HCT116 (cell line): ENCODE data around the gene KAT5. TPM values are rescaled to one million over a fixed set of nuclear protein-coding genes. Genes with fewer than 3 reads are reported as not detected.
A peak's percentile ranks its signal among the peaks of the same experiment; 100 is the strongest.

ENCODE experiments used
- ATAC-seq: fragments of 200-7000 bp; cut with Tn5 transposase; 2 replicates; pipeline ENCODE4 v1.9.1; 2020; ENCODE audit warnings: mild to moderate bottlenecking, moderate library complexity
- BruUV-seq: library from RNA; stranded (reverse); fragments of 400-500 nt; replicated peaks from 2 replicates; lab custom pipeline; 2021; lab: Mats Ljungman, UMichigan
- CTCF ChIA-PET: fragments of 300-600 bp; sonication (Branson Sonifier 250); formaldehyde crosslinking; loops from one replicate; lab custom pipeline; 2021; ENCODE audit warnings: antibody characterized with exemption; lab: Charles Lee
- POLR2A ChIA-PET: fragments of 300-600, 350-600 bp; sonication (Branson Sonifier 250); formaldehyde crosslinking; loops from one replicate; lab custom pipeline; 2021; ENCODE audit warnings: antibody characterized with exemption; lab: Charles Lee
- RAD21 ChIA-PET, 2 experiments: fragments of 300-600 bp; sonication (Branson Sonifier 250); formaldehyde crosslinking; loops; one replicate each; lab custom pipeline; 2023; ENCODE audit warnings: low total read pairs in 2 of 2; ENCODE audit not compliant: uncharacterized antibody in 2 of 2, unreplicated experiment in 2 of 2, low non-redundant PET in 1 of 2; lab: Charles Lee
- DNase-seq: peaks from one replicate; pipeline ENCODE4 v3.0.0-alpha.2; 2010; ENCODE audit warnings: low read depth, low spot score
- H2AFZ ChIP-seq: fragments of 200-600 bp; shearing (Covaris generic), sonication (generic); 2 replicates; pipeline ENCODE4 v1.6.1; 2017; ENCODE audit warnings: low read depth, mixed run types, mixed read lengths, antibody characterized with exemption, low read length; ENCODE audit not compliant: poor library complexity, severe bottlenecking
- H3K27ac ChIP-seq: 2 replicates; pipeline ENCODE4 v1.5.1; 2012; ENCODE audit warnings: low read depth, low read length
- H3K27me3 ChIP-seq: fragments of 200-600 bp; sonication (generic); 2 replicates; pipeline ENCODE4 v1.6.1; 2016; ENCODE audit warnings: mixed run types, low read length, mixed read lengths; ENCODE audit not compliant: insufficient read depth
- H3K36me3 ChIP-seq, 2 experiments: fragments of 200-500 bp in 1 of 2; fragments of 200-600 bp in 1 of 2; sonication (Bioruptor generic) in 1 of 2; sonication (generic) in 1 of 2; 2 replicates each; pipeline versions ENCODE4 v1.5.1 to v1.6.1; 2014 to 2016; ENCODE audit warnings: low read length in 2 of 2, inconsistent platforms in 1 of 2, mixed read lengths in 1 of 2, mixed run types in 1 of 2; ENCODE audit not compliant: insufficient read depth in 2 of 2, control insufficient read depth in 1 of 2
- H3K4me1 ChIP-seq, 2 experiments: fragments of 200-600 bp in 1 of 2; sonication (generic) in 1 of 2; 2 replicates each; pipeline versions ENCODE4 v1.5.1 to v1.6.1; 2012 to 2017; ENCODE audit warnings: low read length in 2 of 2, inconsistent platforms in 1 of 2, mild to moderate bottlenecking in 1 of 2, mixed read lengths in 1 of 2, mixed run types in 1 of 2, moderate library complexity in 1 of 2; ENCODE audit not compliant: insufficient read depth in 2 of 2, control insufficient read depth in 1 of 2
- H3K4me2 ChIP-seq: fragments of 200-600 bp; sonication (generic); 2 replicates; pipeline ENCODE4 v1.6.1; 2017; ENCODE audit warnings: mixed run types, low read length, mixed read lengths
- H3K4me3 ChIP-seq, 2 experiments: fragments of 200-600 bp in 1 of 2; sonication (generic) in 1 of 2; replicated peaks in 1 of 2; 2 replicates each; pipeline ENCODE4 v1.5.1; 2011 to 2016; ENCODE audit warnings: low read length in 2 of 2, control low read depth in 1 of 2, low read depth in 1 of 2, mild to moderate bottlenecking in 1 of 2, mixed read lengths in 1 of 2, mixed run types in 1 of 2
- H3K79me2 ChIP-seq: fragments of 200-600 bp; sonication (generic); 2 replicates; pipeline ENCODE4 v1.6.1; 2017; ENCODE audit warnings: mild to moderate bottlenecking, mixed run types, low read length, moderate library complexity, mixed read lengths; ENCODE audit not compliant: insufficient read depth
- H3K9ac ChIP-seq: fragments of 200-600 bp; sonication (generic); 2 replicates; pipeline ENCODE4 v1.6.1; 2016; ENCODE audit warnings: low read length, mixed read lengths
- H3K9me2 ChIP-seq: fragments of 200-600 bp; sonication (generic), shearing (Covaris generic); 2 replicates; pipeline ENCODE4 v1.6.1; 2017; ENCODE audit warnings: mixed run types, mild to moderate bottlenecking, moderate library complexity; ENCODE audit not compliant: insufficient read depth
- H3K9me3 ChIP-seq, 2 experiments: fragments of 200-500 bp in 1 of 2; fragments of 200-600 bp in 1 of 2; sonication (Bioruptor generic) in 1 of 2; sonication (generic) in 1 of 2; 2 replicates each; pipeline ENCODE4 v1.6.1; 2014 to 2017; ENCODE audit warnings: low read length in 2 of 2, mixed read lengths in 2 of 2, inconsistent platforms in 1 of 2, low read depth in 1 of 2, mild to moderate bottlenecking in 1 of 2, mixed run types in 1 of 2, moderate library complexity in 1 of 2; ENCODE audit not compliant: control insufficient read depth in 1 of 2, insufficient read depth in 1 of 2
- H4K20me1 ChIP-seq: fragments of 200-600 bp; sonication (generic), shearing (Covaris generic); 2 replicates; pipeline ENCODE4 v1.6.1; 2017; ENCODE audit warnings: mixed run types, mild to moderate bottlenecking, moderate library complexity; ENCODE audit not compliant: insufficient read depth
- CTCF ChIP-seq, 3 experiments: fragments of 200-600 bp in 1 of 3; sonication (generic) in 1 of 3; IDR thresholded peaks in 2 of 3; conservative IDR thresholded peaks in 1 of 3; 2 replicates each; pipeline ENCODE4 v1.5.1; 2012 to 2017; ENCODE audit warnings: low read depth in 2 of 3, low read length in 2 of 3, antibody characterized with exemption in 1 of 3, borderline replicate concordance in 1 of 3, control low read depth in 1 of 3, mild to moderate bottlenecking in 1 of 3, mixed read lengths in 1 of 3, mixed run types in 1 of 3, moderate library complexity in 1 of 3; ENCODE audit not compliant: insufficient read depth in 1 of 3
- EZH2 ChIP-seq: fragments of 200-600 bp; sonication (generic); IDR thresholded peaks from 2 replicates; pipeline ENCODE4 v1.6.1; 2017; ENCODE audit warnings: antibody characterized with exemption, mixed run types
- EZH2phosphoT487 ChIP-seq: fragments of 200-600 bp; IDR thresholded peaks from 2 replicates; pipeline ENCODE4 v1.6.1; 2018; ENCODE audit warnings: antibody characterized with exemption, borderline replicate concordance
- POLR2A ChIP-seq: IDR thresholded peaks from 2 replicates; pipeline ENCODE4 v1.7.0; 2011; ENCODE audit warnings: borderline replicate concordance; ENCODE audit not compliant: insufficient read depth, insufficient read length; ENCODE audit errors: extremely low read depth
- POLR2AphosphoS5 ChIP-seq: IDR thresholded peaks from 2 replicates; pipeline ENCODE4 v1.6.1; 2011; ENCODE audit warnings: mild to moderate bottlenecking, low read depth, low read length, moderate library complexity
- RAD21 ChIP-seq: IDR thresholded peaks from 2 replicates; pipeline ENCODE4 v1.6.1; 2012; ENCODE audit warnings: low read depth, mild to moderate bottlenecking
- REST ChIP-seq: IDR thresholded peaks from 2 replicates; pipeline ENCODE4 v1.6.1; 2012; ENCODE audit warnings: low read depth
- intact Hi-C: fragments of 100-400 bp; cut with micrococcal nuclease; formaldehyde crosslinking; loops from 2 replicates; pipeline ENCODE4 v1.10.0; 2022
- total RNA-seq: library from RNA; stranded (reverse); gene quantifications from one replicate; pipeline ENCODE4 v1.2.1, GENCODE V29; 2021; ENCODE audit not compliant: unreplicated experiment

KAT5 gene
- total RNA-seq, 1 experiment from 2014 or later: 78.7 TPM

GRCh38 chr11:65744026-65744698, 32.1 kb downstream of the KAT5 start:
- ChIA-PET RAD21 (interaction anchor here (0.7 to 0.9 kb wide), 2 partner anchors 28 to 324 kb away, joined by 4 read pairs; no protein-coding TSS in a partner anchor), CTCF (interaction anchor here (0.7 to 2.0 kb wide), 12 partner anchors 11 to 242 kb away, joined by 3 to 8 read pairs (median 4); partner anchors contain the start of genes AP5B1, FIBP, KAT5 and RNASEH2C), POLR2A (no interaction called here)
- DNase-seq: peak; percentile 62
- TF ChIP-seq POLR2A: peak; percentile 31
- TF ChIP-seq RAD21: peak; percentile 83
- peak; percentile 58 to 97 (median 59) for TF ChIP-seq CTCF (IDR thresholded peaks at IDR 0.05 in 2 of 3, conservative IDR thresholded peaks at IDR 0.05 in 1 of 3; ENCODE audit: borderline replicate concordance in 1 of 3, insufficient read depth in 1 of 3, low read depth in 2 of 3, low read length in 2 of 3)
- no peak for TF ChIP-seq REST
- no peak for TF ChIP-seq EZH2
- no peak for TF ChIP-seq EZH2phosphoT487
- TF ChIP-seq POLR2AphosphoS5: 0 out of 2 replicates have a peak, but pooled peaks have one; percentile 20
- Histone ChIP-seq H3K4me1 (peaks cover 0 to 12% of the 10 kb centered on the region in 2 experiments; a peak in 2 of 4 replicates), H3K9ac (no peak overlapping the region), H3K9me2 (no peaks in the 10 kb centered on the region), H3K4me2 (peak overlapping the region; percentile 32), H3K27me3 (no peaks in the 10 kb centered on the region), H3K4me3 (no peak overlapping the region), H3K36me3 (no peaks in the 10 kb centered on the region), H3K9me3 (no peaks in the 10 kb centered on the region), H4K20me1 (no peaks in the 10 kb centered on the region), H2AFZ (no peak overlapping the region), H3K27ac (no peak overlapping the region), H3K79me2 (no peaks in the 10 kb centered on the region)
- BruUV-seq: no TSS peak
- intact Hi-C loops: loop anchor here (1.0 kb wide), 1 partner anchor 74 kb away; no protein-coding TSS in a partner anchor
- peak; percentile 98 for ATAC-seq
